Muscle layer of colon (tissue), 2 donors: Measurements from ENCODE around the gene IDH3B.
"Not testable (repeated sequence)": the region's sequence is repeated elsewhere in the genome, so short reads cannot be mapped to it uniquely, and the experiment has no call there.

Experiments used
- H3K27ac ChIP-seq: one replicate; pipeline ENCODE4 v1.7.0; 2013; ENCODE audit warnings: low read depth, mild to moderate bottlenecking, low read length, moderate library complexity
- H3K27me3 ChIP-seq, 2 donors: one replicate each; pipeline ENCODE4 v1.7.0; 2013; ENCODE audit warnings: low read length in 2 of 2, mild to moderate bottlenecking in 2 of 2; ENCODE audit not compliant: insufficient read depth in 2 of 2, control insufficient read depth in 1 of 2
- H3K36me3 ChIP-seq: one replicate; pipeline ENCODE4 v1.7.0; 2013; ENCODE audit warnings: mild to moderate bottlenecking, low read length; ENCODE audit not compliant: insufficient read depth
- H3K4me1 ChIP-seq: one replicate; pipeline ENCODE4 v1.7.0; 2013; ENCODE audit warnings: mild to moderate bottlenecking, low read length; ENCODE audit not compliant: insufficient read depth
- H3K4me3 ChIP-seq, 2 donors: one replicate each; pipeline ENCODE4 v1.7.0; 2013; ENCODE audit warnings: low read length in 2 of 2, low read depth in 1 of 2, mild to moderate bottlenecking in 1 of 2, moderate library complexity in 1 of 2
- H3K9ac ChIP-seq: one replicate; pipeline ENCODE4 v1.7.0; 2013; ENCODE audit warnings: low read length
- H3K9me3 ChIP-seq: one replicate; pipeline ENCODE4 v1.7.0; 2013; ENCODE audit warnings: mild to moderate bottlenecking, low read length
- donor health status: abdominal sarcoma.
- donor health status: Adenocarcinoma of cecum.

The IDH3B gene

GRCh38 chr20:2700913-2701620 lies 37.1 kb upstream of the IDH3B start:
- H3K4me3 ChIP-seq = no peak overlapping the region
- no peaks in the 10 kb centered on the region for H3K9me3 ChIP-seq
- no peak overlapping the region for H3K9ac ChIP-seq
- no peaks in the 10 kb centered on the region for H3K27me3 ChIP-seq
- no peaks in the 10 kb centered on the region for H3K4me1 ChIP-seq
- no peaks in the 10 kb centered on the region for H3K36me3 ChIP-seq
- no peak overlapping the region for H3K27ac ChIP-seq

- Histone ChIP-seq H3K27me3 (no peaks in the 10 kb centered on the region), H3K4me1 (no peaks in the 10 kb centered on the region), H3K4me3 (no peak overlapping the region), H3K27ac (no peak overlapping the region), H3K36me3 (no peaks in the 10 kb centered on the region), H3K9me3 (no peaks in the 10 kb centered on the region), H3K9ac (no peak overlapping the region)
These were observed 35.9 kb upstream of the IDH3B start for GRCh38 chr20:2699775-2700413.

- no peaks in the 10 kb centered on the region for H3K9me3 ChIP-seq
- H3K27me3 ChIP-seq = peaks cover 0 to 3% of the 10 kb centered on the region in 2 donors
- no peak overlapping the region for H3K27ac ChIP-seq
- no peaks in the 10 kb centered on the region for H3K4me1 ChIP-seq
- H3K9ac ChIP-seq = no peak overlapping the region
- H3K4me3 ChIP-seq = no peak overlapping the region
- no peaks in the 10 kb centered on the region for H3K36me3 ChIP-seq
These were observed 34.9 kb upstream of the IDH3B start for GRCh38 chr20:2698912-2699311.

DNA sequence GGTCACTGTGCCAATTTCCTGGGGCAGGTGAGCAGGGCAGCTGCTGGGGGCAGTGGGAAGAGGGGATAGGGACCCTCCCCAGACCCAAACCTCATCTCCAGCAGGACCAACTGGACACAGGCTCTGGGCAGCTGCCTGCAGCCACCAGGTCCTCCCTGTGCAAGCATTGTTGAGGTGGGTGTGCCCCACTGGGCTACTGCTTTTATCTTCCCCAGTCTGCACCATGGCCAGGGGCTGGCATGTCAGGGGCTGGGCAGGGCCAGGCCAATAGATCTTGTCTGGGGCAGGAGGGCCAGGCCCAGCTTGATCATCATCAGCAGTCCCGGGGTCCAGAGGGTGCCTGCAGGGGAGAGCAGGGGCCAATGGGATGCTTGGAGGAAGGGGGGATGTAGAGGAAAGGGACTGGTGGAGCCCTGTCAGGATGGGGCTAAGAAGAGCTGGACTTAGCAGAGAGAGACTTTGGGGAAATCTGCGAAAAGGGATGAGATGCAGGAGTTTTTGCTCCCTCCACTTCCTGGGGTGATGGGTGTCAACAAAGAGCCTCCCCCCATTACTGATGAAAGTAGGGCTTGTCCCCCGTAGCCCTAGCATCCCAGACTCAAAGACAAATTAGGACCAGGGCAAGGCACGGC lies 34.3 kb upstream of the IDH3B start:
- Histone ChIP-seq H3K4me1 (no peaks in the 10 kb centered on the region), H3K9me3 (no peaks in the 10 kb centered on the region), H3K27me3 (peaks cover 0 to 3% of the 10 kb centered on the region in 2 donors), H3K9ac (no peak overlapping the region), H3K4me3 (no peak overlapping the region), H3K36me3 (no peaks in the 10 kb centered on the region), H3K27ac (no peak overlapping the region)

GRCh38 chr20:2697768-2698167 lies 33.8 kb upstream of the IDH3B start:
- peaks cover 0 to 3% of the 10 kb centered on the region in 2 donors for H3K27me3 ChIP-seq
- no peak overlapping the region for H3K4me3 ChIP-seq
- no peaks in the 10 kb centered on the region for H3K9me3 ChIP-seq
- H3K9ac ChIP-seq = no peak overlapping the region
- H3K36me3 ChIP-seq = no peaks in the 10 kb centered on the region
- H3K27ac ChIP-seq = no peak overlapping the region
- no peaks in the 10 kb centered on the region for H3K4me1 ChIP-seq

GRCh38 chr20:2696646-2697045 lies 32.6 kb upstream of the IDH3B start:
- no peak overlapping the region for H3K4me3 ChIP-seq
- no peaks in the 10 kb centered on the region for H3K9me3 ChIP-seq
- no peak overlapping the region for H3K9ac ChIP-seq
- H3K36me3 ChIP-seq = no peaks in the 10 kb centered on the region
- peaks cover 0 to 3% of the 10 kb centered on the region in 2 donors for H3K27me3 ChIP-seq
- H3K27ac ChIP-seq = no peak overlapping the region
- H3K4me1 ChIP-seq = peaks cover 3% of the 10 kb centered on the region

DNA sequence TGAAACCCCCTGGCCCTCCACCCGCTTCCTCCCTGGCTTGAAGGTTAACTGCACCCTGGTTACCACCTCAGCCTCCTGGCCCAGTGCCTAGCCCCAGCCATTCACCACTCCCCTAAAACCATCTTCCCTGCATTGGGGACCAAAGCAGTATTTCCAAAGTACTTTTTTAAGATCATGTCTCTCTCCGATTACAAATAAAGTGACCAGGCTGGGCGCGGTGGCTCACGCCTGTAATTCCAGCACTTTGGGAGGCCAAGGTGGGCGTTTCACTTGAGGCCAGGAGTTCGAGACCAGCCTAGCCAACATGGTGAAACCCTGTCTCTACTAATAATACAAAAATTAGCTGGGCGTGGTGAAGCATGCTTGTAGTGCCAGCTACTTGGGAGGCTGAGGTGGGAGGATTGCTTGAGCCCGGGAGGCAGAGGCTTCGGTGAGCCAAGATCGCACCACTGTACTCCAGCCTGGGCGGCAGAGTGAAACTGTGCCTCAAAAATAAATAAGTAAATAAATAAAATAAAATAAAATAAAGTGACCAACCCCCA lies 32.0 kb upstream of the IDH3B start:
- not testable (repeated sequence) for H3K27me3 ChIP-seq, H3K9me3 ChIP-seq, H3K4me1 ChIP-seq

DNA sequence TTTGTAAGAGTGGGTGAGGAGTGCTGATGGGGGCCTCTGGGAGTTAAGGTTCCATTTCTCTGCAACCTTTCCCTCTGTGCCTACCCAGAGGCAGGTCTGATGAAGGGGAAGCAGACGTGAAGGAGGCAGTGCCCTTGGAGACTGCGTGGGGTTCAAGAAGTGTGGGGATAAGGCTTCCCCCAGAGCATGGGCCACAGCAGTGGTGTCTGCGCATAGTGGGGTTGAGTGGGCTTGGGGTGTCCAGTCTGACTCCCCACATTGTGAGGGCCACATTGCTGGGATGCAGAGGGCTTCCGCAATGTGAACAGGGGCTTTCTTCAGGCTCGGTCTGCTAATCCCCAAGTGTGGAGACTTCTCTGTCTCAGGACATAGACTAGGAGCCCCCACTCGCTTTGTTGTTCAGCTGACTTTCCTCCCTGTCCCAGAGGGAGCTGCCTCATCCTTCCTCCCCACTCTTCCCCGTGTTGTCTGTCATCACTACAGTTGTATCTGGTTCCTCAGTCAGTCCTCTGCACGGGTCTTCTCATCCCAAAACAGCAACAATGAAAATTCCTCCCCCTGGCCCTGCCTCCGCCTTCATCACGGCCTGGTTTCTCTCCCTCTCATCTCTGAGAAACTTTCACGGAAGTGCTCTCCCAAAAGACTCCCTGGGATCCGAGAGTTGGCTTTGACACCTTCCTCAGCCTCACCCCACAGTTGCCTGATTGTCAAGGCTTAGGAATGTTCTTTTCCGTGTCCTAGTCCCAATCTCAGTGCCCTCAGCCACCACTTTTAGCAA lies 31.4 kb upstream of the IDH3B start:
- Histone ChIP-seq H3K9ac (no peak overlapping the region), H3K9me3 (no peaks in the 10 kb centered on the region), H3K27me3 (peaks cover 0 to 3% of the 10 kb centered on the region in 2 donors), H3K4me3 (no peak overlapping the region), H3K4me1 (peaks cover 6% of the 10 kb centered on the region), H3K36me3 (no peaks in the 10 kb centered on the region), H3K27ac (no peak overlapping the region)

More for the DNA sequence above, 32.0 kb upstream of the IDH3B start:
- H3K36me3 ChIP-seq, H3K4me3 ChIP-seq, H3K9ac ChIP-seq, H3K27ac ChIP-seq: not testable (repeated sequence)

DNA sequence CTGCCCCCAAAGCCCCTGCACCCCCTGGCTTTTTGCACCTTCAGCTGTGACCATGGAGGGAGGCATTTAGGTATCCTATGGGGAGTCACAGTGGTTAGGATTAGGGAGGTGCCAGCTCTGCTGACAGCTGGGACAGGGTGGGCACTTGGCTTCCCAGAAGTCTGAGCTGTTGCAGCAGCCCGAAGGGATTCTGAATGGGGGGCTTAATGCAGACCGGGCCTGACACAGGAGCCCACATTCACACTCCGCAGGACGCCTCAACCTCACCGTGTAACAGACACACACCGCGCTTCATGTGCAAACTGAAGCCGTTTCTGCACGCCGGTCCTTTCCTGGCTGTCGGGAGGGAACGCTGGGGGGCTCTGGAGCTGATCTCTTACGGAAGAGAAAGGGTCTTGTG lies 30.5 kb upstream of the IDH3B start:
- Histone ChIP-seq H3K4me3 (no peak overlapping the region), H3K36me3 (no peaks in the 10 kb centered on the region), H3K9me3 (no peaks in the 10 kb centered on the region), H3K9ac (no peak overlapping the region), H3K27me3 (peaks cover 0 to 3% of the 10 kb centered on the region in 2 donors), H3K4me1 (peaks cover 6% of the 10 kb centered on the region), H3K27ac (no peak overlapping the region)

- Histone ChIP-seq H3K27ac (no peak overlapping the region), H3K9ac (no peak overlapping the region), H3K27me3 (peaks cover 0 to 3% of the 10 kb centered on the region in 2 donors), H3K4me3 (no peak overlapping the region), H3K4me1 (peaks cover 6% of the 10 kb centered on the region), H3K36me3 (no peaks in the 10 kb centered on the region), H3K9me3 (no peaks in the 10 kb centered on the region)
These were observed 30.0 kb upstream of the IDH3B start for GRCh38 chr20:2694008-2694471.
